ENCODE measurements around the gene LRCH1.

The LRCH1 gene

DNA sequence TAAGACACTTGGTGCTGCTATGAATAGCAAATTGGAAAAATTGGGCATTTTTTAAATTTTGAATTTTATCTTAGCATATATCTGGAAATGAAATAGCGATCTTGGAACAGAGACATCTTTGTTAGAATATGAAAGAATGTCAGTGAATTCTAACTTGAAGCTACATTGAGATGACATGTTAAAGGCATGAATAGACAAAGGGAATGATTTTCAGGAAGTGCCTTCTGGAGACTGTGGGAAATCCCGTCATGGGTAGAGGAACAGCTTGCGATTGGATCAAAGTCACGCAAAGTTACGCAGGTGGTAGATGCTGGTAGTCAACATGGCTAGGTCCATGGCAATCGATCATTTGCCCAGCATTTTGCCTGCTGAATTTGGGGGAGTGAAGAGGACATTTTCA, 43.5 kb downstream of the LRCH1 start:
- Histone ChIP-seq H3K4me2 (ENCODE audit: insufficient read depth, low read length, poor library complexity, severe bottlenecking) (no peak overlapping the region), H3K9ac (ENCODE audit: low read depth, low read length, poor library complexity) (no peak overlapping the region), H3K4me1 (ENCODE audit: control insufficient read depth in 2 of 2, insufficient read depth in 1 of 2, low read depth in 1 of 2, low read length in 2 of 2) (peaks cover 0 to 4% of the 10 kb centered on the region in 2 donors), H2BK5ac (ENCODE audit: low read length) (no peak overlapping the region), H3K14ac (ENCODE audit: low read length) (no peak overlapping the region), H2BK120ac (ENCODE audit: low read depth, low read length) (no peak overlapping the region), H2BK15ac (ENCODE audit: low read length) (no peak overlapping the region), H4K8ac (ENCODE audit: low read depth, low read length) (no peak overlapping the region), H3K27me3 (ENCODE audit: control insufficient read depth in 3 of 3, insufficient read depth in 3 of 3, low read depth in 1 of 3, low read length in 3 of 3) (no peaks in the 10 kb centered on the region), H2AFZ (ENCODE audit: low read length) (no peak overlapping the region), H2BK12ac (ENCODE audit: low read length) (no peak overlapping the region), H3K36me3 (replicated peaks in 1 of 2; ENCODE audit: control insufficient read depth in 2 of 2, insufficient read depth in 2 of 2, low read length in 2 of 2) (no peaks in the 10 kb centered on the region), H2AK5ac (ENCODE audit: low read depth, low read length) (no peak overlapping the region), H3K18ac (ENCODE audit: low read length) (peak overlapping the region; percentile 13), H3K27ac (replicated peaks; ENCODE audit: low read length) (no peak overlapping the region), H3K79me1 (ENCODE audit: low read depth, low read length) (no peaks in the 10 kb centered on the region), H3K4ac (ENCODE audit: low read length) (no peak overlapping the region), H3K4me3 (ENCODE audit: low read length in 2 of 2) (no peak overlapping the region), H4K91ac (ENCODE audit: low read depth, low read length, poor library complexity) (no peak overlapping the region), H3K23ac (ENCODE audit: low read depth, low read length, poor library complexity) (no peak overlapping the region), H3K9me3 (replicated peaks in 1 of 2; ENCODE audit: control insufficient read depth in 2 of 2, insufficient read depth in 1 of 2, low read depth in 1 of 2, low read length in 2 of 2) (peaks cover 0 to 4% of the 10 kb centered on the region in 2 donors)
- WGBS, 2 donors (ENCODE audit: extremely low coverage in 2 of 2, insufficient read length in 2 of 2, insufficient replicate concordance in 1 of 2), result no CpG with 5 or more reads among the region's 6 CpGs
- DNase-seq (ENCODE audit: low spot score), result no peak

DNA sequence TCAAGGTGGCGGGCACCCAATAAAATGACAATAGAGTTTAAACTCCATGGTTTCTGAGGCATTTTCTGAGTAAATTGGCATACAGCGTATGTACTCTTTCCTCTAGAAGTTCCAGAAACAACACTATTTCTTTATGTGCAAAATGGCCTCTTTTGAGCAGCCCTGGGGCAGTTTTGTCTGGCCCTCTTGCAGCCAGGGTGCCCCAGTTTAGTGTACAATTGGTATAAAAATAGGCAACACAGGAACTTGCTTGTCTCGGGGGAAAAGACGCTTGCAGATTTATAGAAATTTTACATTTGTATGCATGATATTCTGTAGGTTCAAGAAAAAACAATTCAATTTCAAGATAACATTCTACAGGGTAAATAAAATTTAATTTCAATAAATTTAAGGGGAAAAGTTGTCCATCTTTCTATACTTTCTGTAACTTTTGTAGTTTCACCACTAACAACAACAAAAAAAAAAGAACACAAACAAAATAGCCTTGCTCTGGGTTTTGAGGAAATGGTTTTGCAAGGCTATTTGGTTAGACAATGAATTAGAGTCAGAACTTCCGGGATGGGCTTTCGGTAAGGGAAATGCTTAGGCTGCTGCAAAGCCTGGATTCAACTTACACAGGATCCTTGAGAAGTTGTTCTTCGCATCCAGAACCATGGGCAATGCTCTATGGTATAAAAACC, 45.3 kb downstream of the LRCH1 start:
- Histone ChIP-seq H3K36me3 (replicated peaks in 1 of 2; ENCODE audit: control insufficient read depth in 2 of 2, insufficient read depth in 2 of 2, low read length in 2 of 2) (no peaks in the 10 kb centered on the region), H3K79me1 (ENCODE audit: low read depth, low read length) (no peaks in the 10 kb centered on the region), H3K9ac (ENCODE audit: low read depth, low read length, poor library complexity) (no peak overlapping the region), H3K14ac (ENCODE audit: low read length) (no peak overlapping the region), H2BK15ac (ENCODE audit: low read length) (no peak overlapping the region), H2AFZ (ENCODE audit: low read length) (no peak overlapping the region), H3K27ac (replicated peaks; ENCODE audit: low read length) (no peak overlapping the region), H3K4me1 (ENCODE audit: control insufficient read depth in 2 of 2, insufficient read depth in 1 of 2, low read depth in 1 of 2, low read length in 2 of 2) (no peaks in the 10 kb centered on the region), H2AK5ac (ENCODE audit: low read depth, low read length) (no peak overlapping the region), H2BK120ac (ENCODE audit: low read depth, low read length) (no peak overlapping the region), H3K23ac (ENCODE audit: low read depth, low read length, poor library complexity) (no peak overlapping the region), H3K4me3 (ENCODE audit: low read length in 2 of 2) (no peak overlapping the region), H2BK5ac (ENCODE audit: low read length) (no peak overlapping the region), H3K27me3 (ENCODE audit: control insufficient read depth in 3 of 3, insufficient read depth in 3 of 3, low read depth in 1 of 3, low read length in 3 of 3) (no peaks in the 10 kb centered on the region), H4K91ac (ENCODE audit: low read depth, low read length, poor library complexity) (no peak overlapping the region), H2BK12ac (ENCODE audit: low read length) (no peak overlapping the region), H3K9me3 (replicated peaks in 1 of 2; ENCODE audit: control insufficient read depth in 2 of 2, insufficient read depth in 1 of 2, low read depth in 1 of 2, low read length in 2 of 2) (peaks cover 0 to 4% of the 10 kb centered on the region in 2 donors), H3K4ac (ENCODE audit: low read length) (no peak overlapping the region), H3K18ac (ENCODE audit: low read length) (no peak overlapping the region), H4K8ac (ENCODE audit: low read depth, low read length) (no peak overlapping the region), H3K4me2 (ENCODE audit: insufficient read depth, low read length, poor library complexity, severe bottlenecking) (no peak overlapping the region)
- DNase-seq (ENCODE audit: low spot score), result no peak
- WGBS, 2 donors (ENCODE audit: extremely low coverage in 2 of 2, insufficient read length in 2 of 2, insufficient replicate concordance in 1 of 2), result no CpG with 5 or more reads among the region's 7 CpGs

DNA sequence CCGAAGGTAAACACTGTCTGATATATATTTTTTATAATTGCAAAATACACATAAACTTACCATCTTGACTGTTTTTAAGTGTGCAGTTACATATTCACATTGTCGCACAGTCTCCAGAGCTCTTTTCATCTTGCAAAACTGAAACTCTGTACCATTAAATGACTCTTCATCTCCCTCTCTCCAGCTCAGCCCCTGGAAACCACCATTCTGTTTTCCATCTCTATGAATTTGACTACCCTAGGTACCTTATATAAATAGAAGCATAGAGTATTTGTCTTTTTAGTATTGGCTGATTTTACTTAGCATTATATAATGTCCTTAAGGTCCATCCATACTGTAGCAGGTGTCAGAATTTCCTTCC, 45.8 kb downstream of the LRCH1 start:
- Histone ChIP-seq H3K9me3 (replicated peaks in 1 of 2; ENCODE audit: control insufficient read depth in 2 of 2, insufficient read depth in 1 of 2, low read depth in 1 of 2, low read length in 2 of 2) (peaks cover 0 to 4% of the 10 kb centered on the region in 2 donors), H3K9ac (ENCODE audit: low read depth, low read length, poor library complexity) (no peak overlapping the region), H4K8ac (ENCODE audit: low read depth, low read length) (no peak overlapping the region), H2AFZ (ENCODE audit: low read length) (no peak overlapping the region), H2BK120ac (ENCODE audit: low read depth, low read length) (no peak overlapping the region), H3K18ac (ENCODE audit: low read length) (no peak overlapping the region), H3K4ac (ENCODE audit: low read length) (no peak overlapping the region), H3K23ac (ENCODE audit: low read depth, low read length, poor library complexity) (no peak overlapping the region), H3K27me3 (ENCODE audit: control insufficient read depth in 3 of 3, insufficient read depth in 3 of 3, low read depth in 1 of 3, low read length in 3 of 3) (no peaks in the 10 kb centered on the region), H4K91ac (ENCODE audit: low read depth, low read length, poor library complexity) (no peak overlapping the region), H3K4me1 (ENCODE audit: control insufficient read depth in 2 of 2, insufficient read depth in 1 of 2, low read depth in 1 of 2, low read length in 2 of 2) (no peaks in the 10 kb centered on the region), H3K4me3 (ENCODE audit: low read length in 2 of 2) (no peak overlapping the region), H2BK15ac (ENCODE audit: low read length) (no peak overlapping the region), H3K14ac (ENCODE audit: low read length) (no peak overlapping the region), H3K79me1 (ENCODE audit: low read depth, low read length) (no peaks in the 10 kb centered on the region), H2BK5ac (ENCODE audit: low read length) (no peak overlapping the region), H3K4me2 (ENCODE audit: insufficient read depth, low read length, poor library complexity, severe bottlenecking) (no peak overlapping the region), H3K27ac (replicated peaks; ENCODE audit: low read length) (no peak overlapping the region), H2BK12ac (ENCODE audit: low read length) (no peak overlapping the region), H2AK5ac (ENCODE audit: low read depth, low read length) (no peak overlapping the region), H3K36me3 (replicated peaks in 1 of 2; ENCODE audit: control insufficient read depth in 2 of 2, insufficient read depth in 2 of 2, low read length in 2 of 2) (no peaks in the 10 kb centered on the region)
- no peak for DNase-seq (ENCODE audit: low spot score)
- no CpG with 5 or more reads among the region's 2 CpGs for WGBS, 2 donors (ENCODE audit: extremely low coverage in 2 of 2, insufficient read length in 2 of 2, insufficient replicate concordance in 1 of 2)

GRCh38 chr13:46600943-46601311, 48.0 kb downstream of the LRCH1 start:
- no peak overlapping the region for H2BK5ac ChIP-seq (ENCODE audit: low read length)
- no peaks in the 10 kb centered on the region for H3K4me1 ChIP-seq (ENCODE audit: control insufficient read depth in 2 of 2, insufficient read depth in 1 of 2, low read depth in 1 of 2, low read length in 2 of 2)
- H3K4ac ChIP-seq (ENCODE audit: low read length), result no peak overlapping the region
- no peak overlapping the region for H2BK15ac ChIP-seq (ENCODE audit: low read length)
- H3K4me2 ChIP-seq (ENCODE audit: insufficient read depth, low read length, poor library complexity, severe bottlenecking), result no peak overlapping the region
- no peak overlapping the region for H2AK5ac ChIP-seq (ENCODE audit: low read depth, low read length)
- no peak overlapping the region for H3K18ac ChIP-seq (ENCODE audit: low read length)
- H2AFZ ChIP-seq (ENCODE audit: low read length), result no peak overlapping the region
- H3K27ac ChIP-seq (replicated peaks; ENCODE audit: low read length), result no peak overlapping the region
- H2BK120ac ChIP-seq (ENCODE audit: low read depth, low read length), result no peak overlapping the region
- WGBS, 2 donors (ENCODE audit: extremely low coverage in 2 of 2, insufficient read length in 2 of 2, insufficient replicate concordance in 1 of 2), result no CpG with 5 or more reads among the region's 3 CpGs
- H3K9me3 ChIP-seq (replicated peaks in 1 of 2; ENCODE audit: control insufficient read depth in 2 of 2, insufficient read depth in 1 of 2, low read depth in 1 of 2, low read length in 2 of 2), result peaks cover 0 to 4% of the 10 kb centered on the region in 2 donors
- no peak overlapping the region for H4K91ac ChIP-seq (ENCODE audit: low read depth, low read length, poor library complexity)
- H2BK12ac ChIP-seq (ENCODE audit: low read length), result no peak overlapping the region
- H3K4me3 ChIP-seq (ENCODE audit: low read length in 2 of 2), result no peak overlapping the region
- no peak overlapping the region for H3K14ac ChIP-seq (ENCODE audit: low read length)
- H3K79me1 ChIP-seq (ENCODE audit: low read depth, low read length), result no peaks in the 10 kb centered on the region
- H3K23ac ChIP-seq (ENCODE audit: low read depth, low read length, poor library complexity), result no peak overlapping the region
- H4K8ac ChIP-seq (ENCODE audit: low read depth, low read length), result no peak overlapping the region
- H3K27me3 ChIP-seq (ENCODE audit: control insufficient read depth in 3 of 3, insufficient read depth in 3 of 3, low read depth in 1 of 3, low read length in 3 of 3), result no peaks in the 10 kb centered on the region
- no peak for DNase-seq (ENCODE audit: low spot score)
- H3K9ac ChIP-seq (ENCODE audit: low read depth, low read length, poor library complexity), result no peak overlapping the region
- H3K36me3 ChIP-seq (replicated peaks in 1 of 2; ENCODE audit: control insufficient read depth in 2 of 2, insufficient read depth in 2 of 2, low read length in 2 of 2), result no peaks in the 10 kb centered on the region

Measured in neuronal stem cell (in vitro differentiated cells).